G401.6 (cell line): ENCODE data around the gene VEGFD.
A peak's percentile ranks its signal among the peaks of the same experiment; 100 is the strongest.
"Not testable (repeated sequence)": the region's sequence is repeated elsewhere in the genome, so short reads cannot be mapped to it uniquely, and the experiment has no call there.

Experiments
- FAIRE-seq: peaks from 2 replicates; lab custom pipeline; 2012; peaks lifted over from hg19 to GRCh38; lab: Jason Lieb, UNC

Gene VEGFD

GRCh38 chrX:15358533-15358932, 25.7 kb downstream of the VEGFD start:
- FAIRE-seq = no peak

GRCh38 chrX:15356444-15356843, 27.8 kb downstream of the VEGFD start:
- FAIRE-seq = no peak

- no peak for FAIRE-seq
These were observed 33.8 kb downstream of the VEGFD start for GRCh38 chrX:15350329-15350996.

GRCh38 chrX:15349046-15349445, 35.2 kb downstream of the VEGFD start:
- FAIRE-seq = peak; percentile 95

- FAIRE-seq = no peak
These were observed 38.2 kb downstream of the VEGFD start for GRCh38 chrX:15345976-15346375.

GRCh38 chrX:15344106-15344505, 40.1 kb downstream of the VEGFD start:
- FAIRE-seq = no peak

- FAIRE-seq = no peak
These were observed 41.1 kb downstream of the VEGFD start for GRCh38 chrX:15343075-15343476.

- no peak for FAIRE-seq
These were observed 43.3 kb downstream of the VEGFD start for GRCh38 chrX:15340867-15341266.

GRCh38 chrX:15336023-15336413, 48.2 kb downstream of the VEGFD start:
- FAIRE-seq = no peak

- FAIRE-seq = peak; percentile 98
These were observed 48.8 kb downstream of the VEGFD start, which contains the start of gene PIGA for GRCh38 chrX:15335135-15336022. Gene PIGA (minus strand): TSS chrX:15335523. CDS start chrX:15331930, 3,593 bp downstream.

GRCh38 chrX:15334561-15334960, 49.7 kb downstream of the VEGFD start:
- no peak for FAIRE-seq

GRCh38 chrX:15328821-15329220, 55.4 kb downstream of the VEGFD start:
- FAIRE-seq = no peak

GRCh38 chrX:15328131-15328530, 56.1 kb downstream of the VEGFD start:
- no peak for FAIRE-seq

GRCh38 chrX:15322472-15322871, 61.7 kb downstream of the VEGFD start:
- FAIRE-seq = no peak

GRCh38 chrX:15322072-15322471, 62.1 kb downstream of the VEGFD start:
- FAIRE-seq = no peak

GRCh38 chrX:15321447-15321846, 62.8 kb downstream of the VEGFD start:
- no peak for FAIRE-seq

- FAIRE-seq = no peak
These were observed 63.9 kb downstream of the VEGFD start for GRCh38 chrX:15320297-15320696.

- FAIRE-seq = no peak
These were observed 65.1 kb downstream of the VEGFD start for GRCh38 chrX:15319075-15319474.

- FAIRE-seq = no peak
These were observed 68.7 kb downstream of the VEGFD start, which contains the start of gene ASB11 for GRCh38 chrX:15315509-15315908. Gene ASB11 (minus strand): TSS chrX:15315640. CDS start chrX:15315605, 35 bp downstream.

- no peak for FAIRE-seq
These were observed 69.7 kb downstream of the VEGFD start for GRCh38 chrX:15314472-15314871.

- FAIRE-seq = no peak
These were observed 73.1 kb downstream of the VEGFD start for GRCh38 chrX:15311119-15311518.

- FAIRE-seq = no peak
These were observed 74.1 kb downstream of the VEGFD start for GRCh38 chrX:15310117-15310516.

- FAIRE-seq = not testable (repeated sequence)
These were observed 78.3 kb downstream of the VEGFD start for GRCh38 chrX:15305899-15306298.
